ENCODE data around the gene ZNF592. TPM values are rescaled to one million over a fixed set of nuclear protein-coding genes. Genes with fewer than 3 reads are reported as not detected.

Gene ZNF592
- total and polyA plus RNA-seq, 4 donors, result 8.8 to 29.6 (median 16.2) TPM

GRCh38 chr15:84840255-84840654 lies 91.9 kb downstream of the ZNF592 start:
- 88 to 92% methylated on average over 10 of the region's 10 CpGs for WGBS, 2 donors
- Histone ChIP-seq H3K9me3 (ENCODE audit: control insufficient read depth in 4 of 4, insufficient read depth in 3 of 4, low read length in 3 of 4) (no peaks in the 10 kb centered on the region), H3K36me3 (ENCODE audit: control insufficient read depth in 4 of 4, insufficient read depth in 4 of 4, low read length in 4 of 4) (peaks cover 0 to 2% (median 0%) of the 10 kb centered on the region in 4 donors), H3K9ac (ENCODE audit: insufficient read depth in 1 of 2, low read length in 2 of 2) (no peak overlapping the region), H3K27me3 (ENCODE audit: control insufficient read depth in 3 of 3, insufficient read depth in 3 of 3, low read length in 2 of 3) (no peaks in the 10 kb centered on the region), H3K4me1 (ENCODE audit: control insufficient read depth in 5 of 5, insufficient read depth in 5 of 5, low read length in 5 of 5) (peaks cover 0 to 16% (median 0%) of the 10 kb centered on the region in 5 donors), H3K27ac (ENCODE audit: low read depth in 1 of 2, low read length in 1 of 2) (peak overlapping the region; percentile 73 to 98), H3K4me3 (no peak overlapping the region)
- no peak for TF ChIP-seq CTCF (IDR thresholded peaks at IDR 0.05; ENCODE audit: control extremely low read depth, extremely low read depth)
- DNase-seq, result no peak
- no peak for ATAC-seq (ENCODE audit: insufficient read depth, low FRiP score)

GRCh38 chr15:84840741-84841429 lies 92.5 kb downstream of the ZNF592 start:
- 67 to 84% methylated on average over 12 of the region's 12 CpGs for WGBS, 2 donors

GRCh38 chr15:84842781-84843180 lies 94.4 kb downstream of the ZNF592 start:
- no peak overlapping the region for H3K4me3 ChIP-seq
- DNase-seq (no peak), ATAC-seq (ENCODE audit: insufficient read depth, low FRiP score) (no peak)
- H3K36me3 ChIP-seq (ENCODE audit: control insufficient read depth in 4 of 4, insufficient read depth in 4 of 4, low read length in 4 of 4), result peaks cover 0 to 9% (median 0%) of the 10 kb centered on the region in 4 donors
- H3K27me3 ChIP-seq (ENCODE audit: control insufficient read depth in 3 of 3, insufficient read depth in 3 of 3, low read length in 2 of 3), result no peaks in the 10 kb centered on the region
- peaks cover 0 to 5% (median 0%) of the 10 kb centered on the region in 4 donors for H3K9me3 ChIP-seq (ENCODE audit: control insufficient read depth in 4 of 4, insufficient read depth in 3 of 4, low read length in 3 of 4)
- H3K9ac ChIP-seq (ENCODE audit: insufficient read depth in 1 of 2, low read length in 2 of 2), result no peak overlapping the region
- no peak for TF ChIP-seq CTCF (IDR thresholded peaks at IDR 0.05; ENCODE audit: control extremely low read depth, extremely low read depth)
- H3K4me1 ChIP-seq (ENCODE audit: control insufficient read depth in 5 of 5, insufficient read depth in 5 of 5, low read length in 5 of 5), result peaks cover 0 to 16% (median 0%) of the 10 kb centered on the region in 5 donors
- H3K27ac ChIP-seq (ENCODE audit: low read depth in 1 of 2, low read length in 1 of 2), result peak overlapping the region in 1 of 2 donors; percentile 91
- 84 to 100% methylated on average over 1 of the region's 1 CpG for WGBS, 2 donors

More at GRCh38 chr15:84840741-84841429, 92.5 kb downstream of the ZNF592 start:
- ATAC-seq (ENCODE audit: insufficient read depth, low FRiP score), result peak; percentile 77
- Histone ChIP-seq H3K27me3 (ENCODE audit: control insufficient read depth in 3 of 3, insufficient read depth in 3 of 3, low read length in 2 of 3) (no peaks in the 10 kb centered on the region), H3K9ac (ENCODE audit: insufficient read depth in 1 of 2, low read length in 2 of 2) (no peak overlapping the region), H3K36me3 (ENCODE audit: control insufficient read depth in 4 of 4, insufficient read depth in 4 of 4, low read length in 4 of 4) (peaks cover 0 to 2% (median 0%) of the 10 kb centered on the region in 4 donors), H3K9me3 (ENCODE audit: control insufficient read depth in 4 of 4, insufficient read depth in 3 of 4, low read length in 3 of 4) (no peaks in the 10 kb centered on the region), H3K4me3 (no peak overlapping the region), H3K27ac (ENCODE audit: low read depth in 1 of 2, low read length in 1 of 2) (peak overlapping the region; percentile 73 to 98), H3K4me1 (ENCODE audit: control insufficient read depth in 5 of 5, insufficient read depth in 5 of 5, low read length in 5 of 5) (peaks cover 0 to 16% (median 0%) of the 10 kb centered on the region in 5 donors)
- TF ChIP-seq CTCF (IDR thresholded peaks at IDR 0.05; ENCODE audit: control extremely low read depth, extremely low read depth), result no peak
- no peak for DNase-seq

Measured in lung (tissue), 12 donors.